ENCODE data around the gene CHAC1. TPM values are rescaled to one million over a fixed set of nuclear protein-coding genes. Genes with fewer than 3 reads are reported as not detected.

The CHAC1 gene
- total and polyA plus RNA-seq, 8 donors = 0.78 to 5.8 (median 1.2) TPM

DNA sequence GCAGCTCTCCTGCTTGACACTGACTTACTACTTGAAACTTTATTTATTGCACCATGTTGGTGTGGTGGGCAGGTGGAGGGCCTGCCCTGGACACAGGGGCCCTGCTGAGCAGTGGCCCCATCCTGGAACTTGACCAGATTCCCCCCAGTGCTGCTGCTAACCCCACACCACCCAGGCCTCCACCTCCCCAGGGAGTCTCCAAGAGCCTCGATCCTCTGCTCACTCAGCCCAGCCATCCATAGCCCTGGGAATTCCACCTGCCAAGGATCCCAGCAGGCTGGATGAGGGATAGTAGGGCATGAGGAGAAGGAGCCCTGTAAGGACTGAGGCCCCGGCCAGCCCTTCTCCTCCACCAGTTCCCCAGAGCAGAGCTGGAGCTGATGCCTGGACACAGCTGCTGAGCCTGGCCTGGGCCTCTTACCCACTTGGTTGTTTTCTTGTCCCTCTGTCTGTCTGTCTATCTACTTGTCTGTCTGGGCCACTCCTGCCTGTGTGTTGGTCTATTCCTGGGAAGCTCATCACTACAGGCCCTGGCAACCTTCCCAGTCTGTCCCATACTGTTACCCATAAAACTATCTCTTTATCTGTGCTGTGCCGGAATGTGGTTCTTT is 2.8 kb downstream of the CHAC1 start:
- ATAC-seq = no peak
- Histone ChIP-seq H3K4me1 (peaks cover 7 to 37% of the 10 kb centered on the region in 2 donors), H3K27ac (no peak overlapping the region), H3K36me3 (peaks cover 0 to 3% of the 10 kb centered on the region in 2 donors), H3K4me3 (no peak overlapping the region), H3K27me3 (no peaks in the 10 kb centered on the region), H3K9me3 (no peaks in the 10 kb centered on the region)
- TF ChIP-seq CTCF (IDR thresholded peaks at IDR 0.05) = no peak
- no peak for DNase-seq
- intact Hi-C loops (cut with DNase I) = no loop called here

DNA sequence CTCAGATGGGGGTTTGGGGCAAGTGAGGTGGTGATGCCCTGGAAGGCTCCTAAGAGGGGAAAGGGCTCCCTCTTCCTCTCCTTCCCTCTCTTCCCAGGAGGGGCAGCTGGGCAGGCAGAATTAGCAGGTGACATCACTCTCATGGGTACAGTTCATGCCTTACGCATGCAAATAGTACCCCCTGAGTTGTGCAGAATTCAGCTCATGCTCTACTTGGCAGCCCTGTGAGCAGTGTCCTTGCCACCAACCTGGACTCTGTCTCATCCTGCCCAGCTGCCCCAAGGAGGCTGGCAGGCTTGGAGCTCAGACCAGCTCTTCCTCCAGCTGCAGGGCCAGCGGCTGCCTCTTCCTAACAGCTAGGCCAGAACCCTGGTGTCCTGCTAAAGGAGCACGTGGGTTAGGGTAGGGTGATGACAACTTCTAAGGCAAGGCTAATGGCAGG is 3.3 kb downstream of the CHAC1 start:
- H3K36me3 ChIP-seq = peaks cover 0 to 3% of the 10 kb centered on the region in 2 donors
- TF ChIP-seq CTCF (IDR thresholded peaks at IDR 0.05) = no peak
- H3K4me1 ChIP-seq = peaks cover 7 to 37% of the 10 kb centered on the region in 2 donors
- no peaks in the 10 kb centered on the region for H3K27me3 ChIP-seq
- no peaks in the 10 kb centered on the region for H3K9me3 ChIP-seq
- H3K4me3 ChIP-seq = no peak overlapping the region
- H3K27ac ChIP-seq = no peak overlapping the region
- intact Hi-C loops (cut with DNase I) = no loop called here
- DNase-seq (no peak), ATAC-seq (no peak)

DNA sequence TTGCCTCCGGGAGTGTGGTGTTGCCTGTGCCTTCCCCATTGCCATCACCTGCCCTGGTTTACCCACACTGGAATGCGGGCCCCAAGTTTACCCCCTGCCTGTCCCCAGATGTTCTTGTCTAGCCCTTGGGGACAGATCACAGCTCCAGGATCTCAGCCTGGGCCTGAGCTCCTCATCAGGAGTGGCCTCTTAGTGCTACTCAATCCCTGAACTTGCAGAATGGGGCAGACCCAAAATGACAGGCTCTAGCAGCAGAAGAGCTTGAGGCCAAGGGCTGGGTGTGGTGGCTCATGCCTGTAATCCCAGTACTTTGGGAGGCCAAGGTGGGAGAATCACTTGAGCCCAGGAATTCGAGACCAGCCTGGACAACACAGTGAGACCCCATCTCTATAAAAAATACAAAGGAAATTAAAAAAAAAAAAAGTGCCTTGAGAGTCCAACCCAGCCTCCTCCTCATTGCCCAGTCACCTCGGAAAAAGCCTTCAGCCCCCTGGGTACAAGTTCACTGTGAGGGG is 3.8 kb downstream of the CHAC1 start:
- no peak overlapping the region for H3K27ac ChIP-seq
- peaks cover 0 to 3% of the 10 kb centered on the region in 2 donors for H3K36me3 ChIP-seq
- TF ChIP-seq CTCF (IDR thresholded peaks at IDR 0.05) = no peak
- DNase-seq (no peak), ATAC-seq (no peak)
- H3K4me1 ChIP-seq = peaks cover 7 to 36% of the 10 kb centered on the region in 2 donors
- H3K4me3 ChIP-seq = no peak overlapping the region
- H3K27me3 ChIP-seq = no peaks in the 10 kb centered on the region
- H3K9me3 ChIP-seq = no peaks in the 10 kb centered on the region
- intact Hi-C loops (cut with DNase I) = no loop called here

GRCh38 chr15:40957581-40958051 is 4.3 kb downstream of the CHAC1 start:
- no peak overlapping the region for H3K27ac ChIP-seq
- peaks cover 7 to 31% of the 10 kb centered on the region in 2 donors for H3K4me1 ChIP-seq
- no peaks in the 10 kb centered on the region for H3K27me3 ChIP-seq
- intact Hi-C loops (cut with DNase I) = no loop called here
- no peak for ATAC-seq
- no peak overlapping the region for H3K4me3 ChIP-seq
- TF ChIP-seq CTCF (IDR thresholded peaks at IDR 0.05) = no peak
- no peak for DNase-seq
- no peaks in the 10 kb centered on the region for H3K9me3 ChIP-seq
- H3K36me3 ChIP-seq = peaks cover 0 to 3% of the 10 kb centered on the region in 2 donors

GRCh38 chr15:40958146-40958545 is 4.9 kb downstream of the CHAC1 start:
- DNase-seq (no peak), ATAC-seq (no peak)
- Histone ChIP-seq H3K27ac (no peak overlapping the region), H3K9me3 (no peaks in the 10 kb centered on the region), H3K27me3 (no peaks in the 10 kb centered on the region), H3K4me1 (peaks cover 7 to 28% of the 10 kb centered on the region in 2 donors), H3K36me3 (peaks cover 0 to 3% of the 10 kb centered on the region in 2 donors), H3K4me3 (no peak overlapping the region)
- intact Hi-C loops (cut with DNase I) = no loop called here
- no peak for TF ChIP-seq CTCF (IDR thresholded peaks at IDR 0.05)

Data from left lung (tissue), 10 donors.